H9 (cell line): ENCODE measurements around the gene RNASE7. TPM values are rescaled to one million over a fixed set of nuclear protein-coding genes. Genes with fewer than 3 reads are reported as not detected.

Experiments
- DNase-seq: peaks from one replicate; pipeline ENCODE4 v3.0.0-alpha.2; 2017
- H2AFZ ChIP-seq: one replicate; pipeline ENCODE4 v1.6.1; 2013; ENCODE audit warnings: mild to moderate bottlenecking, low read length, control low read depth, moderate library complexity
- H2AK5ac ChIP-seq: 2 replicates; pipeline ENCODE4 v1.6.1; 2013; ENCODE audit warnings: low read length, control low read depth, mixed read lengths; ENCODE audit not compliant: insufficient read length
- H2BK120ac ChIP-seq: one replicate; pipeline ENCODE4 v1.6.1; 2013; ENCODE audit warnings: low read depth, mild to moderate bottlenecking, low read length, control low read depth, inconsistent platforms; ENCODE audit not compliant: poor library complexity, severe bottlenecking
- H2BK12ac ChIP-seq: 2 replicates; pipeline ENCODE4 v1.6.1; 2013; ENCODE audit warnings: low read length, control low read depth, mixed read lengths, low read depth; ENCODE audit not compliant: insufficient read length
- H2BK15ac ChIP-seq: 2 replicates; pipeline ENCODE4 v1.6.1; 2013; ENCODE audit warnings: low read depth, low read length, control low read depth
- H2BK20ac ChIP-seq: one replicate; pipeline ENCODE4 v1.6.1; 2013; ENCODE audit warnings: low read depth, mild to moderate bottlenecking, low read length, control low read depth, inconsistent platforms; ENCODE audit not compliant: poor library complexity, severe bottlenecking
- H2BK5ac ChIP-seq: 2 replicates; pipeline ENCODE4 v1.6.1; 2013; ENCODE audit warnings: low read length, control low read depth, mixed read lengths; ENCODE audit not compliant: insufficient read length
- H3K14ac ChIP-seq: 2 replicates; pipeline ENCODE4 v1.6.1; 2013; ENCODE audit warnings: low read length, control low read depth; ENCODE audit not compliant: insufficient read depth
- H3K18ac ChIP-seq: 2 replicates; pipeline ENCODE4 v1.6.1; 2013; ENCODE audit warnings: low read depth, mild to moderate bottlenecking, mixed read lengths, low read length, control low read depth; ENCODE audit not compliant: insufficient read length
- H3K23ac ChIP-seq: 2 replicates; pipeline ENCODE4 v1.6.1; 2013; ENCODE audit warnings: low read length, control low read depth, mixed read lengths, low read depth; ENCODE audit not compliant: insufficient read length
- H3K23me2 ChIP-seq: 2 replicates; pipeline ENCODE4 v1.6.1; 2013; ENCODE audit warnings: low read depth, mild to moderate bottlenecking, mixed read lengths, low read length, control low read depth; ENCODE audit not compliant: insufficient read length, poor library complexity, severe bottlenecking
- H3K27ac ChIP-seq: 2 replicates; pipeline ENCODE4 v1.5.1; 2013; ENCODE audit warnings: low read length, control low read depth, mixed read lengths, low read depth; ENCODE audit not compliant: insufficient read length
- H3K27me3 ChIP-seq: 2 replicates; pipeline ENCODE4 v1.6.1; 2013; ENCODE audit warnings: low read length, control low read depth, inconsistent platforms; ENCODE audit not compliant: insufficient read depth
- H3K4ac ChIP-seq: 2 replicates; pipeline ENCODE4 v1.6.1; 2013; ENCODE audit warnings: low read depth, mild to moderate bottlenecking, control low read depth, inconsistent platforms, low read length, moderate library complexity
- H3K4me1 ChIP-seq: 2 replicates; pipeline ENCODE4 v1.6.1; 2013; ENCODE audit warnings: low read length, control low read depth, inconsistent platforms; ENCODE audit not compliant: insufficient read depth
- H3K4me2 ChIP-seq: 2 replicates; pipeline ENCODE4 v1.6.1; 2013; ENCODE audit warnings: low read length, control low read depth, mixed read lengths; ENCODE audit not compliant: insufficient read length, insufficient read depth
- H3K56ac ChIP-seq: 2 replicates; pipeline ENCODE4 v1.6.1; 2013; ENCODE audit warnings: low read depth, mild to moderate bottlenecking, mixed read lengths, low read length, control low read depth; ENCODE audit not compliant: insufficient read length
- H3K79me1 ChIP-seq: 2 replicates; pipeline ENCODE4 v1.6.1; 2013; ENCODE audit warnings: low read depth, mild to moderate bottlenecking, moderate library complexity, low read length, control low read depth, inconsistent platforms; ENCODE audit not compliant: insufficient read depth, poor library complexity, severe bottlenecking
- H3K79me2 ChIP-seq: 2 replicates; pipeline ENCODE4 v1.6.1; 2013; ENCODE audit warnings: low read length, control low read depth, inconsistent platforms; ENCODE audit not compliant: insufficient read depth
- H3K9ac ChIP-seq: 2 replicates; pipeline ENCODE4 v1.6.1; 2013; ENCODE audit warnings: low read length, control low read depth, mixed read lengths; ENCODE audit not compliant: insufficient read length; ENCODE audit errors: extremely low read depth
- H3K9me3 ChIP-seq: one replicate; pipeline ENCODE4 v1.6.1; 2013; ENCODE audit warnings: low read depth, low read length, inconsistent platforms; ENCODE audit not compliant: control insufficient read depth
- H3T11ph ChIP-seq: one replicate; pipeline ENCODE4 v1.6.1; 2013; ENCODE audit warnings: mild to moderate bottlenecking, low read length, control low read depth, inconsistent platforms
- H4K20me1 ChIP-seq: one replicate; pipeline ENCODE4 v1.6.1; 2013; ENCODE audit not compliant: control insufficient read depth, insufficient read length, insufficient read depth
- H4K5ac ChIP-seq: 2 replicates; pipeline ENCODE4 v1.6.1; 2013; ENCODE audit warnings: low read depth, mild to moderate bottlenecking, mixed read lengths, low read length, control low read depth; ENCODE audit not compliant: insufficient read length
- H4K8ac ChIP-seq: replicated peaks from 2 replicates; pipeline ENCODE4 v1.6.1; 2013; ENCODE audit warnings: low read length, control low read depth, mixed read lengths, low read depth; ENCODE audit not compliant: insufficient read length
- H4K91ac ChIP-seq: 2 replicates; pipeline ENCODE4 v1.6.1; 2013; ENCODE audit warnings: low read depth, mild to moderate bottlenecking, moderate library complexity, mixed read lengths, low read length, control low read depth; ENCODE audit not compliant: insufficient read length
- H3K27ac Mint-ChIP-seq, 3 experiments: 2 replicates in 2 of 3; 3 replicates in 1 of 3; pipeline ENCODE4 v1.8.0; 2020 to 2021; ENCODE audit warnings: mixed read lengths in 3 of 3, mild to moderate bottlenecking in 1 of 3, moderate library complexity in 1 of 3
- H3K27me3 Mint-ChIP-seq: 2 replicates; pipeline ENCODE4 v1.8.0; 2021; ENCODE audit warnings: low read depth, mild to moderate bottlenecking, moderate library complexity, mixed read lengths
- H3K36me3 Mint-ChIP-seq, 3 experiments: 2 replicates in 2 of 3; 3 replicates in 1 of 3; pipeline ENCODE4 v1.8.0; 2020 to 2021; ENCODE audit warnings: low read depth in 3 of 3, mixed read lengths in 3 of 3; ENCODE audit not compliant: insufficient read depth in 1 of 3
- H3K4me1 Mint-ChIP-seq, 2 experiments: 2 replicates each; pipeline ENCODE4 v1.8.0; 2020; ENCODE audit warnings: mixed read lengths in 2 of 2
- H3K4me3 Mint-ChIP-seq, 2 experiments: 2 replicates in 1 of 2; 3 replicates in 1 of 2; pipeline ENCODE4 v1.8.0; 2020 to 2021; ENCODE audit warnings: mild to moderate bottlenecking in 2 of 2, mixed read lengths in 2 of 2, moderate library complexity in 1 of 2
- H3K9me3 Mint-ChIP-seq, 2 experiments: 2 replicates in 1 of 2; 3 replicates in 1 of 2; pipeline ENCODE4 v1.8.0; 2020; ENCODE audit warnings: mild to moderate bottlenecking in 2 of 2, mixed read lengths in 2 of 2, moderate library complexity in 1 of 2
- CTCF ChIP-seq: fragments of 200-600 bp; sonication (generic); conservative IDR thresholded peaks from 3 replicates; pipeline ENCODE4 v1.8.0; 2021; ENCODE audit warnings: antibody characterized with exemption, mild to moderate bottlenecking
- WGBS: extraction: QIAGEN DNeasy Blood & Tissue Kit; methylation state at CpG from one replicate; pipeline ENCODE4 v1.1.7; 2013; ENCODE audit warnings: missing lambda C conversion rate, low lambda C conversion rate, mixed read lengths; ENCODE audit not compliant: insufficient read length; ENCODE audit errors: extremely low coverage; 5-methylcytosine and 5-hydroxymethylcytosine counted together
- total RNA-seq: library from RNA; stranded (reverse); gene quantifications from 2 replicates; pipeline ENCODE4 v1.2.1, GENCODE V29; 2021

RNASE7 gene
- total RNA-seq, 1 experiment from 2014 or later, result not detected

- Histone ChIP-seq H3K27ac (no peak overlapping the region), H3K23me2 (no peaks in the 10 kb centered on the region), H3K79me2 (no peaks in the 10 kb centered on the region), H2BK120ac (no peak overlapping the region), H2BK20ac (no peak overlapping the region), H3K56ac (no peak overlapping the region), H3T11ph (no peak overlapping the region), H3K9ac (no peak overlapping the region), H3K14ac (no peak overlapping the region), H2AFZ (no peak overlapping the region), H4K91ac (no peak overlapping the region), H2BK15ac (no peak overlapping the region), H4K5ac (no peak overlapping the region), H3K79me1 (no peaks in the 10 kb centered on the region), H3K4me2 (no peak overlapping the region), H4K20me1 (no peaks in the 10 kb centered on the region), H2BK12ac (no peak overlapping the region), H2BK5ac (no peak overlapping the region), H3K23ac (no peak overlapping the region), H4K8ac (no peak overlapping the region), H2AK5ac (no peak overlapping the region), H3K9me3 (no peaks in the 10 kb centered on the region), H3K4me1 (no peaks in the 10 kb centered on the region), H3K18ac (no peak overlapping the region), H3K4ac (no peak overlapping the region), H3K27me3 (no peaks in the 10 kb centered on the region)
- no peak overlapping the region for H3K4me3 Mint-ChIP-seq
- H3K36me3 Mint-ChIP-seq, result peaks cover 64 to 94% (median 90%) of the 10 kb centered on the region in 3 experiments
- H3K27me3 Mint-ChIP-seq, result no peaks in the 10 kb centered on the region
- TF ChIP-seq CTCF, result no peak
- no peak for DNase-seq
- no peak overlapping the region for H3K27ac Mint-ChIP-seq
- WGBS, result no CpG with 5 or more reads among the region's 5 CpGs
- peaks cover 2% of the 10 kb centered on the region in 2 experiments; a peak in 3 of 4 replicates for H3K4me1 Mint-ChIP-seq
- no peaks in the 10 kb centered on the region for H3K9me3 Mint-ChIP-seq
Observed at GRCh38 chr14:21078287-21078686, 36.1 kb downstream of the RNASE7 start.
